GM13977 (cell line): ENCODE results near the gene ATG4B.

Experiments used
- DNase-seq: peaks from one replicate; pipeline ENCODE4 v3.0.0; 2012; ENCODE audit warnings: low spot score
- in situ Hi-C: fragments of 300-500 bp; cut with MboI; formaldehyde crosslinking; loops from one replicate; pipeline ENCODE4 v1.12.0; 2022; ENCODE audit warnings: low sequenced_read_pairs, low pct_unique_long_range_greater_than_20kb, mixed read lengths, inconsistent platforms; ENCODE audit not compliant: unreplicated experiment
- TF ChIP-seq, protein P1 (sequence below): IDR thresholded peaks from 2 replicates; pipeline ENCODE4 v1.5.1; 2012; ENCODE audit warnings: mild to moderate bottlenecking, control low read depth; ENCODE audit not compliant: insufficient read depth; ENCODE audit errors: extremely low read depth, missing control alignments

ATG4B gene

DNA sequence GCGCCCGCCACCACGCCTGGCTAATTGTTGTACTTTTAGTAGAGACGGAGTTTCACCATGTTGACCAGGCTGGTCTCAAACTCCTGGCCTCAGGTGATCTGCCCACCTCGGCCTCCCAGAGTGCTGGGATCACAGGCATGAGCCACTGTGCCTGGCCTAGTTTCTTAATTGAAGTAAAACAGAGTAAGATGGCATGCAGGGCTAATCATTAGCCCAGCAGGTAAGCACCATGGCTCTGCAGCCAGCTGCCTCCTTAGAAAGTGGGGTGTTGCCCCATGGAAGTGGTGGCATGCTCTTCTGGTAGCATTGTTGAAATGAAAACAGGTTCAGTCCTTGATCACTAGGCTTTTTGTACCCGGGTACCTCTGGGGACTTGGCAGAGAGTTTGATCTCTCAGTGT is 12.4 kb downstream of the ATG4B start:
- in situ Hi-C loops: no loop called here
- no peak for DNase-seq
- TF ChIP-seq, protein P1, sequence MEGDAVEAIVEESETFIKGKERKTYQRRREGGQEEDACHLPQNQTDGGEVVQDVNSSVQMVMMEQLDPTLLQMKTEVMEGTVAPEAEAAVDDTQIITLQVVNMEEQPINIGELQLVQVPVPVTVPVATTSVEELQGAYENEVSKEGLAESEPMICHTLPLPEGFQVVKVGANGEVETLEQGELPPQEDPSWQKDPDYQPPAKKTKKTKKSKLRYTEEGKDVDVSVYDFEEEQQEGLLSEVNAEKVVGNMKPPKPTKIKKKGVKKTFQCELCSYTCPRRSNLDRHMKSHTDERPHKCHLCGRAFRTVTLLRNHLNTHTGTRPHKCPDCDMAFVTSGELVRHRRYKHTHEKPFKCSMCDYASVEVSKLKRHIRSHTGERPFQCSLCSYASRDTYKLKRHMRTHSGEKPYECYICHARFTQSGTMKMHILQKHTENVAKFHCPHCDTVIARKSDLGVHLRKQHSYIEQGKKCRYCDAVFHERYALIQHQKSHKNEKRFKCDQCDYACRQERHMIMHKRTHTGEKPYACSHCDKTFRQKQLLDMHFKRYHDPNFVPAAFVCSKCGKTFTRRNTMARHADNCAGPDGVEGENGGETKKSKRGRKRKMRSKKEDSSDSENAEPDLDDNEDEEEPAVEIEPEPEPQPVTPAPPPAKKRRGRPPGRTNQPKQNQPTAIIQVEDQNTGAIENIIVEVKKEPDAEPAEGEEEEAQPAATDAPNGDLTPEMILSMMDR: no peak

DNA sequence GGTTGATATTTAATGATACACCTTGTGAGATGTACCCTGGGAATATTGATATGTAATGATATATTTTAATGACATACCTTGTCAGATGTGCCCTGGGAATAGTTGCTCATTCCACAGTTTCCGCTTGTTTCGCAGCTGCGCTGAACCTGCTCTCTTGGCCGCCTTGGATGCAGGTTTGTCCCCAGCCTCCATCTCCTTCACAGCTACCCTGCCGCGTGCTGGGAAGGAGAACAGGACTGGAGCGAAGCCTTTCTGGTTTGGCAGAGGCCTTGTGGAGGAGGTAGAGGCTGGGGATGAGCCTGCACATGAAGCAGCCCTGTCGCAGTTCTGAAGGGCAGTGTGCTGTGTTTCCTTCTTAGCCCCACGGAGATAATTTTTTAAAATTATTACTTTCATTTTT is 14.6 kb downstream of the ATG4B start:
- in situ Hi-C loops: no loop called here
- TF ChIP-seq, protein P1: no peak
- DNase-seq: no peak

DNA sequence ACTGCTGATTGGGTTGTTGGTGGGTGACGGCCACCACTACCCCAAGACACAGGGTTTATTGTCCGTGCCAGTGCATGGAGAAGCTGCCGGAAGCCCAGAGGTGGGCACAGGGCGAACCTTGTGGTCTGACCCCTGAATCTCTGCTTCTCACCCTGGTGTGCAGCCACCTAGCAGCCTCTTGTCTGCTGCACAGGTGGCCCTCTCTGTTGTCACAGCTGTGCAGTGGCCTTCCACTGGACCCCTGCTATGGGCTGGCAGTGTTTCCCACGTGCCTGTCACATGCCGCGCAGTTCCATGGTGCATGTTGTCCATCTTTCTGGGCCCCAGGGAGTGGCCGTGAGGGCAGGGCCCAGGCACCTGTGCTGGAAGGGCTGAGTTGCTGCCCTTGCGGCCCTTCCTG is 15.2 kb downstream of the ATG4B start:
- in situ Hi-C loops: no loop called here
- DNase-seq: no peak
- TF ChIP-seq, protein P1: no peak

- DNase-seq: no peak
- in situ Hi-C loops: no loop called here
- TF ChIP-seq, protein P1: no peak
These were observed 15.8 kb downstream of the ATG4B start for GRCh38 chr2:241653210-241653750.

GRCh38 chr2:241654551-241654950 is 17.1 kb downstream of the ATG4B start:
- in situ Hi-C loops: no loop called here
- TF ChIP-seq, protein P1: no peak

GRCh38 chr2:241655516-241656189 is 18.2 kb downstream of the ATG4B start:
- in situ Hi-C loops: no loop called here
- no peak for DNase-seq
- TF ChIP-seq, protein P1: no peak

More at GRCh38 chr2:241654551-241654950, 17.1 kb downstream of the ATG4B start:
- DNase-seq: no peak
